Forelimb muscle (tissue), 1 donor: ENCODE measurements around the gene TMEM139. TPM values are rescaled to one million over a fixed set of nuclear protein-coding genes. Genes with fewer than 3 reads are reported as not detected.

Source experiments
- DNase-seq: peaks from one replicate; pipeline ENCODE4 v3.0.0-alpha.2; 2013; ENCODE audit warnings: low read depth
- polyA plus RNA-seq: library from polyadenylated mRNA; unstranded; fragments of 120-200 nt; gene quantifications from one replicate; pipeline ENCODE4 v1.2.1, GENCODE V29; 2013; ENCODE audit not compliant: insufficient read length

TMEM139 gene
- 1.0 TPM for polyA plus RNA-seq

- DNase-seq = no peak
These were observed at the start of gene TMEM139 for GRCh38 chr7:143284591-143285469. TMEM139 (plus strand) TSS chr7:143284958; CDS start chr7:143285958, 1,000 bp downstream.

DNA sequence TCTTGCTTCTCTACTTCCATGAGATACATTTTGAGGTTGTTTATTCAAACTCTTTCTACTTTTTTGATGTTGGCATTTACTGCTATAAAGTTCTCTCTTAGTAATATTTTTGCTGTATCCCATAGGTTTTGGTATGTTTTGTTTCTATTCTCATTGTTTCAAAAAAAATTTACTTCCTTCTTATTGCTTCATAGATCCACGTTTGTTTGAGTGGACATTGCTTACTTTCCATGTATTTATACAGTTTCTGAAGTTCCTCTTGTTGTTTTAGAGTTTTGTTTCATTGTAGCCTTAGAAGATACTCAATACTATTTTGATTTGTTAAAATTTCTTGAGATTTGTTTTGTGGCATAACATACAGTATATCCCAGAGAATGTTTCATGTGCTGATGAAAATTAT is 49.2 kb upstream of the TMEM139 start:
- DNase-seq = no peak

GRCh38 chr7:143236408-143236990 is 48.3 kb upstream of the TMEM139 start:
- no peak for DNase-seq

DNA sequence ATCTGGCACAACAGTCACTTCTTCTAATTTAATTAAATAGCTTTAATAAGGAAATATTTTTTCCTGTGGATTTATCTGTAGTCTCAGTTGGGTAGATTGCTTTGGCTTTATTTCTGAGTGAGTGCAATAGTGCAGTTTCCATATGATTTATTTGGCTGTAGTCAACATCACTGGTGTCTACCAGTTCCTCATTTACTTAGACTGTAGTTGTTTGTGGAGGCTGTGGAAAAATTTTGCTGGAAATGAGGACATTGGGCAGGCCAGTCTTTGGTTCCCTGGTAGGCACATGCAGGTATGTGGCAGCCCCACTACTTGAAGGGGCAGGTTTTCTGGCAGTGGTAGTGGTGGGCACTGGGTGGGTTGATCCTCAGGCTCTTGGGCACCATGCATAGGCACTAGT is 47.4 kb upstream of the TMEM139 start:
- DNase-seq = no peak

GRCh38 chr7:143238289-143238980 is 46.3 kb upstream of the TMEM139 start:
- DNase-seq = no peak

GRCh38 chr7:143239813-143240212 is 44.9 kb upstream of the TMEM139 start:
- DNase-seq = no peak

GRCh38 chr7:143240291-143241168 is 44.2 kb upstream of the TMEM139 start:
- peak; percentile 62 for DNase-seq

DNA sequence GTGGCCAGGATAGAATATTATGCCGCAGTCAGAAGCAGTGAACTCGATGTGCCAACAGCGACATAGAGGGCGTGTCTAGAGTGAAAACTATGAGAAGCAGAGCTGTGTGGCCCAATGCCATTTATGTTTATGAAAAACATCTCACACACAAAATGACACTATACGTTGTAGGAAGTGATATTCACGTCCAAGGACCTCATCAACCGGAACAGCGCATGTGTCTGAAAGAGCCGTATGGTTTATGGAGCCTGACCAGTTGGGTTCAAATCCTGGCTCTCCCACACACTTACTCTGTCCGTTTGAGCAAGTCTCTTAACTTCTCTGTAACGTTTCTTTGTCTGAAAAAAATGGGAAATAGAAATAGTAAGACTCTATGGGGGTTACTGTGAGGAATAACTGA is 42.5 kb upstream of the TMEM139 start:
- DNase-seq = no peak

GRCh38 chr7:143243111-143243510 is 41.6 kb upstream of the TMEM139 start:
- DNase-seq = no peak

DNA sequence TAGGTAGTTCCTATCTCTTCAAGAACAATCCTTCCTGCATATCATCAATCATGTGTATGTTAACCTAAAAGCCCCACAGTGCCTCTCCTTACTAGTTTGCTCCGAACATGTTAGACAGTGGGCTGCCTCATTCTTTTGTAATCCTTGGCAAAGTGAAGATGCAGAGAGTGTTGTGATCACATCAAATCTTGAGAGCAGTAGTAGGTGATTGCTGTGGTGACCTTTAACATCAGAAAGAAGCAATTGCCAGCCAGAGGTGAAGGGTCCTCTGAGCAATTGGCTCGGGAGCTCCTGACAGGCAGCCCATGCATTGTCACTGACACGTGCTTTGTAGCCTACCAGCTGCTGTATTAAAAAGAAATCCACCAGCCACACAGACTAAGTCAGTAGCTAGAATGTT is 41.1 kb upstream of the TMEM139 start:
- DNase-seq = no peak

DNA sequence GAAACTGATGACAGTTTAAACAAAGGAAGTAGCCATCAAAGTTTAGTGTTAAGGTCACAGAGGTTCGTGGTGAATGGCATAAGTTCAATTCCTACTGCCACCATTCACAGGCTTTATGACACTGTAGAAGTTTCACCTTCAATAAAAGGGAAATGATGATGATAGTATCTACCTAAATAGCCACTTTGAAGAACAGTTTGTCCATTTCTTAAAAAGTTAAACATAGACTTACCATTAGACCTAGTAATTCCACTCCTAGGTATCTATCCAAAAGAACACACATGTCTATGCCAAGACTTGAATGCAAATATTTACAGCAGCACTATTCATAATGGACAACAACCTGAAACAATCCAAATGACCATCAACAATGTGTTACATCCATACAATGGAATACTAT is 40.4 kb upstream of the TMEM139 start:
- DNase-seq = no peak

DNA sequence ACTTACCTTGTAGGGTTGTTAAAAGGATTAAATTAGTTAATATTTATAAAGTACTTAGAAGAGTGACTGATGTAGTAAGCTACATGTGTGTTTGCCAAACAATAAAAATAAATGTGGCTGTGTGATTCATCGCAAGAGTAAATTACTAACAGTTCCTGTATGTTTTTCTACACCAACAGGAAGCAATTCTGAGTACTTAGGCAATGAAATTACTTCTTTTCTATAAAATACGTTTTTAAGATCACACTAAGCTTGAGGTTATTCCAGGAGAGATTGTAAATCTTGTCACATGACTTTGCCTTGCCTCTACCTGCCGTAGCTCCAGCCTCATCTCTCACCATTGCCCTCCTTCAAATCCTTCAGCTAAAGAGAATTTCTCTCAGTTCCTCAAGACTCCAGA is 39.6 kb upstream of the TMEM139 start:
- no peak for DNase-seq

DNA sequence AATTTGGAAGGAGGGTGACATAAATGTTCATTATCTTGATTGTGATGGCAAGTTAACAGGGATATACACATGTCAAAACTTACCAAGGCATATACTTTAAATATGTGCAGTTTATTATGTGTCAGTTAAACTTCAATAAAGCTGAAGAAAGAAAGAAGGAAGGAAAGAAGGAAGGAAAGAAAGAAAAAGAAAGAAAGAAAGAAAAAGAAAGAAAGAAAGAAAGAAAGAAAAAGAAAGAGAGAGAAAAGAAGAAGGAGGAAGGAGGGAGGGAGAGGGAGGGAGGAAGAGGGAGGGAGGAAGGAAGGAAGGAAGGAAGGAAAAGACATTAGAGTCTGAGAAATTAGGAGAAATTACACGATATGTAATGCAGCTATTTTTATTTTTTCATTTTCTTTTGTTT is 37.4 kb upstream of the TMEM139 start:
- DNase-seq = no peak

DNA sequence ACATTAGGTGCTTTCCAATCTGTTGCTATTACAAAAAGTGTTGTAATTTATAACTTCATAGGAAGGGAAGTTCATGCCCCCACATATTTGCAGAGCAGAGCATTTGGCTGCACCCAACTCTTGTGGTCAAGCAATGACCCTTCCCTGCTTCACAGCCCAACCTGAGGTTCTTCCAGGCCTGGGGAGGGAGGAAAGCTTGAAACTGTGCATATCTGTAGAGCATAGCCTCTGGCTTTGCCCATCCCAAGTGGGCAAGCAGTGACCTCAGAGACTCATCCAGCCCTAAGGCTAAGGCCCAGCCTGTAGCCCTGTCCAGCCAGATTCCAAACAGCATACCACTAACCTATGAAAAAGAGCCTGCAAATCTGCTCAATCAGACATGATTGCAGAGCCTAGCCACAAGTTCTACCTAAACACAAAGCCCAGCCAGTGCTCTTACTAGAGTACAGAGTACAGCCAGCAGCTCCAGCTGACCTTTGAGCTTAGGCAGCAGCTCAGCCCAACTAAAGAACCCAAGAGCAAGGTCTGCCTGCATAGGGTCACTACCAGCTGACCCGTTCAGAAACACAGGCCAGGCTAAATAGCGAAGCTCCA is 35.9 kb upstream of the TMEM139 start:
- no peak for DNase-seq

DNA sequence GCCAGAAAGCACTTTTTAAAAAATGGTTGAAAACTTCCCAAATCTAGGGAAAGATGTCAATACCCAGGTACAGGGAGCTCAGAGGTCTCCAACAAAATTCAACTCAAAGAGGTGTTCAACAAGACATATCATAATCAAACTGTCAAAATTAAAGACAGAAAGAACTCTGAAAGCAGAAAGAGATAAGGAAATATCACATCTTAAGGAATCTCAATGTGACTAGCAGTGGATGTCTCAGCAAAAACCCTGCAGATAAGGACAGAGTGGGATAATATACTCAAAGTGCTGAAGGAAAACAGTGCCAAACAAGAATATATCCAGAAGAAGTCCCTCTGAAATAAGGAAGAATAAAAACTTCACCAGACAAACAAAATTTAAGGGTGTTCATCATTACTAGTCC is 34.6 kb upstream of the TMEM139 start:
- DNase-seq = no peak

DNA sequence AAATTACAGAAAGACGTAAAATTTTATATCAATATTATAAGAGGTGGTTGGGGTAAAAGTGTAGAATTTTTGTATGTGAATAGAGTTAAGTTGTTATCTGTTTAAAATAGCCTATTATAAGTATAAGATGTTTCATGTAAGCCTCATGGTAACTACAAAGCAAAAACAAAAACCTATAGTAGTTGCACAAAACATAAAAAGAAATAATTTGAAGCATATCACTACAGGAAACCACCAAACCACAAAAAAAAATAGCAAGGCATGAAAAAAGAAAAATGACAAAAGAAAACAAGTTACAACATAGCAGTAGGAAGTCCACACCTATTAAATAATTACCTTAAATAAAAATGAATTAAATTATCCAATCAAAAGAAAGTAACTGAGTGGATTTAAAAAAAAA is 33.9 kb upstream of the TMEM139 start:
- DNase-seq = no peak

- no peak for DNase-seq
These were observed 32.8 kb upstream of the TMEM139 start for GRCh38 chr7:143252006-143252405.

DNA sequence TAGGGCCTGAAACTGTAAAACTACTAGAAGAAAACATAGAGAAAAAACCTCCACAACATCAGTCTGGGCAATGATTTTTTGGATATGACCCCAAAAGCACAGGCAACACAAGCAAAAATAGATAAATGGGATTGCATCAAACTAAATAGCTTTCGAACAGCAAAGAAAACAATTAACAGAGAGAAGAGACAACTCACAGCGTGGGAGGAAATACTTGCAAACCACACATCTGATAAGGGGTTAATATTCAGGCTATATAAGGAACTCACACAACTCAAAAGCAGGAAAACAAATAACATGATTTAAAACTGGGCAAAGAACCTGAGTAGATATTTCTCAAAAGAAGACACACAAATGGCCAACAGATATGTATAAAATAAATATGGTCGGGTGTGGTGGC is 29.2 kb upstream of the TMEM139 start:
- DNase-seq = no peak

DNA sequence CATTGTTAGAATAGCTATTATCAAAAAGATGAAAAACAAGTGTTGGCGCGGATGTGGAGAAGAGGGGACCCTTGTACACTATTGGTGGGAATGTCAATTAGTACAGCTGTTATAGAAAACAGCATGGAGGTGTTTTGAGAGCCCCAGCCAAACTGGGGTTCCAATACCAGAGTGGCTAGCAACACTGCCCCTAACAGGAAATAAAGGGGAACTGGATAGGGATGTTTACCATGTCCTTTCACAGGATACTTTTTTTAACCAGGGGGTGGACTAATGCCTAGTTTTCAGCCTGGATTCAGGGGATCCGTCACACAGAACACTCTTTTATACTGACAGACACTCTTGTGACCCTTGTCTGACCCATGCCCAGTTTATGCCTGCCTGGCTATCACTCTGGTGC is 28.4 kb upstream of the TMEM139 start:
- no peak for DNase-seq

GRCh38 chr7:143256932-143257331 is 27.8 kb upstream of the TMEM139 start:
- DNase-seq = no peak

GRCh38 chr7:143257501-143257900 is 27.3 kb upstream of the TMEM139 start:
- DNase-seq = no peak
